IMR-90 (cell line): ENCODE results near the gene LAPTM5. TPM values are rescaled to one million over a fixed set of nuclear protein-coding genes. Genes with fewer than 3 reads are reported as not detected.

Source experiments
- ATAC-seq: fragments of 200-7000 bp; cut with Tn5 transposase; 2 replicates; pipeline ENCODE4 v1.9.1; 2020; ENCODE audit warnings: low read depth, mild to moderate bottlenecking, moderate library complexity
- BruUV-seq: library from RNA; stranded (reverse); fragments of 400-500 nt; replicated peaks from 2 replicates; lab custom pipeline; 2021; lab: Mats Ljungman, UMichigan
- CTCF ChIA-PET: fragments of 300-600 bp; formaldehyde crosslinking; extraction: SDS; loops from one replicate; lab custom pipeline; 2021; ENCODE audit warnings: antibody characterized with exemption; lab: Yijun Ruan, JAX
- POLR2A ChIA-PET: fragments of 300-600 bp; sonication (Branson Sonifier 250); formaldehyde crosslinking; loops from one replicate; lab custom pipeline; 2022; ENCODE audit warnings: antibody characterized with exemption; ENCODE audit not compliant: unreplicated experiment; lab: Charles Lee
- DNase-seq: peaks from one replicate; pipeline ENCODE4 v3.0.0; 2013
- H2AFZ ChIP-seq: replicated peaks from 2 replicates; pipeline ENCODE3; 2013; ENCODE audit warnings: low read length, mild to moderate bottlenecking; ENCODE audit not compliant: poor library complexity
- H2AK5ac ChIP-seq: 2 replicates; pipeline ENCODE4 v1.6.1; 2013; ENCODE audit warnings: low read depth, low read length, inconsistent platforms
- H2AK9ac ChIP-seq: replicated peaks from 2 replicates; pipeline ENCODE3; 2013; ENCODE audit warnings: mild to moderate bottlenecking, low read depth, low read length, moderate library complexity; ENCODE audit not compliant: poor library complexity
- H2BK120ac ChIP-seq: 2 replicates; pipeline ENCODE4 v1.6.1; 2013; ENCODE audit warnings: low read depth, low read length, inconsistent platforms
- H2BK15ac ChIP-seq: 3 replicates; pipeline ENCODE4 v1.6.1; 2013; ENCODE audit warnings: low read depth, low read length, inconsistent platforms
- H2BK20ac ChIP-seq: 2 replicates; pipeline ENCODE4 v1.6.1; 2013; ENCODE audit warnings: low read depth, mild to moderate bottlenecking, inconsistent platforms, low read length, moderate library complexity
- H2BK5ac ChIP-seq: 2 replicates; pipeline ENCODE4 v1.6.1; 2013; ENCODE audit warnings: mild to moderate bottlenecking, low read depth, low read length, inconsistent platforms; ENCODE audit not compliant: poor library complexity, severe bottlenecking
- H3K14ac ChIP-seq: replicated peaks from 2 replicates; pipeline ENCODE4 v1.6.1; 2013; ENCODE audit warnings: low read depth, low read length, inconsistent platforms
- H3K18ac ChIP-seq: 2 replicates; pipeline ENCODE4 v1.6.1; 2013; ENCODE audit warnings: low read depth, low read length, control low read depth
- H3K23ac ChIP-seq: 2 replicates; pipeline ENCODE4 v1.6.1; 2013; ENCODE audit warnings: low read depth, low read length, inconsistent platforms
- H3K27ac ChIP-seq: 2 replicates; pipeline ENCODE4 v1.5.1; 2013; ENCODE audit warnings: mild to moderate bottlenecking, control low read depth, low read length; ENCODE audit not compliant: insufficient read depth
- H3K27me3 ChIP-seq: 2 replicates; pipeline ENCODE4 v1.6.1; 2013; ENCODE audit warnings: low read length; ENCODE audit not compliant: control insufficient read depth, insufficient read depth
- H3K36me3 ChIP-seq: 2 replicates; pipeline ENCODE4 v1.6.1; 2013; ENCODE audit warnings: low read length, mixed read lengths; ENCODE audit not compliant: control insufficient read depth, insufficient read depth
- H3K4ac ChIP-seq: 2 replicates; pipeline ENCODE4 v1.6.1; 2013; ENCODE audit warnings: low read depth, low read length, inconsistent platforms
- H3K4me1 ChIP-seq: 2 replicates; pipeline ENCODE4 v1.6.1; 2013; ENCODE audit warnings: low read length, mixed read lengths; ENCODE audit not compliant: control insufficient read depth, insufficient read depth
- H3K4me2 ChIP-seq: 2 replicates; pipeline ENCODE4 v1.6.1; 2013; ENCODE audit warnings: low read depth, mild to moderate bottlenecking, control low read depth, low read length, moderate library complexity
- H3K4me3 ChIP-seq: 2 replicates; pipeline ENCODE4 v1.5.1; 2013; ENCODE audit warnings: low read depth, mild to moderate bottlenecking, control low read depth, low read length, moderate library complexity; ENCODE audit not compliant: insufficient read depth
- H3K56ac ChIP-seq: 2 replicates; pipeline ENCODE4 v1.6.1; 2013; ENCODE audit warnings: low read length, inconsistent platforms; ENCODE audit not compliant: insufficient read depth; ENCODE audit errors: extremely low read depth
- H3K79me1 ChIP-seq, 2 experiments: 2 replicates each; pipeline ENCODE4 v1.6.1; 2013; ENCODE audit warnings: low read length in 2 of 2, inconsistent platforms in 1 of 2, low read depth in 1 of 2
- H3K9ac ChIP-seq: 2 replicates; pipeline ENCODE4 v1.6.1; 2013; ENCODE audit warnings: low read depth, low read length, control low read depth
- H3K9me1 ChIP-seq: 2 replicates; pipeline ENCODE4 v1.6.1; 2013; ENCODE audit warnings: low read length, inconsistent platforms; ENCODE audit not compliant: insufficient read depth
- H3K9me3 ChIP-seq: 2 replicates; pipeline ENCODE4 v1.6.1; 2013; ENCODE audit warnings: low read length; ENCODE audit not compliant: control insufficient read depth, insufficient read depth
- H4K20me1 ChIP-seq: 2 replicates; pipeline ENCODE4 v1.6.1; 2013; ENCODE audit warnings: low read length, inconsistent platforms; ENCODE audit not compliant: insufficient read depth
- H4K5ac ChIP-seq: 2 replicates; pipeline ENCODE4 v1.6.1; 2013; ENCODE audit warnings: mild to moderate bottlenecking, low read depth, low read length, control low read depth
- H4K8ac ChIP-seq, 2 experiments: 2 replicates each; pipeline ENCODE4 v1.6.1; 2013; ENCODE audit warnings: low read depth in 2 of 2, low read length in 2 of 2, control low read depth in 1 of 2, inconsistent platforms in 1 of 2
- H4K91ac ChIP-seq: 2 replicates; pipeline ENCODE4 v1.6.1; 2013; ENCODE audit warnings: low read depth, low read length, inconsistent platforms; ENCODE audit not compliant: insufficient read depth
- ELK1 ChIP-seq: fragments of 150-350 bp; IDR thresholded peaks from 2 replicates; pipeline ENCODE4 v1.6.1; 2016; ENCODE audit warnings: low read depth, mild to moderate bottlenecking, low read length, moderate library complexity, borderline replicate concordance
- WGBS, 2 experiments: methylation state at CpG; one replicate each; pipeline versions ENCODE4 v1.1.5 to v1.1.7; 2013; ENCODE audit warnings: missing lambda C conversion rate in 2 of 2; ENCODE audit not compliant: insufficient read length in 1 of 2; ENCODE audit errors: extremely low coverage in 2 of 2; 5-methylcytosine and 5-hydroxymethylcytosine counted together
- dilution Hi-C: fragments of 300-500 bp; cut with HindIII; formaldehyde crosslinking; loops from one replicate; pipeline ENCODE4 v1.14.3; 2018; ENCODE audit warnings: low sequenced_read_pairs; ENCODE audit not compliant: unreplicated experiment
- in situ Hi-C: fragments of 300-500 bp; cut with MboI; formaldehyde crosslinking; loops from 3 replicates; pipeline ENCODE4 v1.14.3; 2019; ENCODE audit warnings: low sequenced_read_pairs, inconsistent platforms, mixed read lengths
- intact Hi-C: fragments of 100-400 bp; cut with micrococcal nuclease; formaldehyde crosslinking; loops from 2 replicates; pipeline ENCODE4 v1.10.0; 2022
- polyA plus RNA-seq, 3 experiments: library from polyadenylated mRNA; depleted of rRNA; stranded (reverse); fragments of >200 nt; gene quantifications; 2 replicates each; pipeline ENCODE4 v1.2.3, GENCODE V29; 2012; ENCODE audit warnings: low replicate concordance in 1 of 3
- total RNA-seq: library from RNA; depleted of rRNA; stranded (reverse); fragments of >200 nt; gene quantifications from 2 replicates; pipeline ENCODE4 v1.2.3, GENCODE V29; 2012

The LAPTM5 gene
- total and polyA plus RNA-seq, 2 of the 4 experiments (the other 2 are of a cell fraction): 0.09 TPM; not detected in 1

- no peaks in the 10 kb centered on the region for H4K20me1 ChIP-seq
- no peak overlapping the region for H3K9ac ChIP-seq
- ChIA-PET POLR2A (no interaction called here), CTCF (interaction anchor here (1.0 kb wide), 1 partner anchor 112 kb away, joined by 5 read pairs; no protein-coding TSS in a partner anchor)
- WGBS, 2 experiments: 86% methylated on average over 5 of the region's 9 CpGs; no CpG with 5 or more reads in 1 of the 2 experiments
- DNase-seq (no peak), ATAC-seq (no peak)
- no peak overlapping the region for H2AFZ ChIP-seq
- dilution Hi-C loops: no loop called here
- no peak overlapping the region for H3K14ac ChIP-seq
- no peak overlapping the region for H3K4me2 ChIP-seq
- no peak overlapping the region for H3K4me3 ChIP-seq
- no peak overlapping the region for H2AK9ac ChIP-seq
- H3K23ac ChIP-seq: no peak overlapping the region
- no peak for TF ChIP-seq ELK1
- H2BK5ac ChIP-seq: no peak overlapping the region
- no peaks in the 10 kb centered on the region for H3K9me3 ChIP-seq
- H2BK120ac ChIP-seq: no peak overlapping the region
- H3K4ac ChIP-seq: no peak overlapping the region
- no peak overlapping the region for H3K56ac ChIP-seq
- no peaks in the 10 kb centered on the region for H3K36me3 ChIP-seq
- H4K91ac ChIP-seq: no peak overlapping the region
- no peak overlapping the region for H2BK15ac ChIP-seq
- H3K79me1 ChIP-seq: no peaks in the 10 kb centered on the region
- H3K27ac ChIP-seq: no peak overlapping the region
- peaks cover 4% of the 10 kb centered on the region; the same call in 1 of the 2 replicates for H3K4me1 ChIP-seq
- intact Hi-C loops: no loop called here
- H4K5ac ChIP-seq: no peak overlapping the region
- H4K8ac ChIP-seq: no peak overlapping the region
- H3K27me3 ChIP-seq: peaks cover 2% of the 10 kb centered on the region
- no peak overlapping the region for H3K18ac ChIP-seq
- in situ Hi-C loops: no loop called here
- no peaks in the 10 kb centered on the region; the same call in 1 of the 2 replicates for H3K9me1 ChIP-seq
- no peak overlapping the region for H2AK5ac ChIP-seq
- no peak overlapping the region for H2BK20ac ChIP-seq
- no TSS peak for BruUV-seq
Measured at GRCh38 chr1:30798389-30799232, 41.0 kb upstream of the LAPTM5 start.
